GM19035 (cell line): ENCODE data around the gene SNX3.

Experiments
- ATAC-seq: cut with Tn5 transposase; IDR thresholded peaks from one replicate; pipeline ENCODE4 v1.9.1; 2021; ENCODE audit not compliant: unreplicated experiment

The SNX3 gene

DNA sequence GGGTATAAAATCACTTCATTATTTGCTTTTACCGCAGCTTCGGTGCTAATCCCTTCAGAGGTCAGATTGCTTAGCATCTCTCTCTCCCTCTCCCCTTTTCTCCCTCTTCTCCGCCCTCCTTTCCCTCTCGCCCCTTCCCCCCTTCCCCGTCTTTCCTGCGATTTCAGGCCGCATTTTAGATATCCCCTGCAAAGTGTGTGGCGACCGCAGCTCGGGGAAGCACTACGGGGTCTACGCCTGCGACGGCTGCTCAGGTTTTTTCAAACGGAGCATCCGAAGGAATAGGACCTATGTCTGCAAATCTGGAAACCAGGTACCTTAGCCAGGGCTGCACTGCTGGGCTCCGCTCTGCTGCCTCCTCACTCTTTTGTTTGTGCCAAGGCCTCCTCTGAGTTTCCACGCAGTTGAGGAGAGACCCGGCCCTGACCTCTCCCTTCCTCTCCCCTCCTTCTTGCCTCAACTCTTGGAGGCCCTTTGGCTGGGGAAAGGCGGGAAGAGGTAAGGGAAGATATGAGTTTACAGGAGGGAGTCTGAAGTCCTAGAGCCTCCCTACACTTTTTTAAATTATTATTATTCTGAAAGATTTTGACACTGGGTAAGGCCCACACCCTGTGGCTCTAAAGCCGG, 89.4 kb downstream of the SNX3 start:
- ATAC-seq, result no peak

DNA sequence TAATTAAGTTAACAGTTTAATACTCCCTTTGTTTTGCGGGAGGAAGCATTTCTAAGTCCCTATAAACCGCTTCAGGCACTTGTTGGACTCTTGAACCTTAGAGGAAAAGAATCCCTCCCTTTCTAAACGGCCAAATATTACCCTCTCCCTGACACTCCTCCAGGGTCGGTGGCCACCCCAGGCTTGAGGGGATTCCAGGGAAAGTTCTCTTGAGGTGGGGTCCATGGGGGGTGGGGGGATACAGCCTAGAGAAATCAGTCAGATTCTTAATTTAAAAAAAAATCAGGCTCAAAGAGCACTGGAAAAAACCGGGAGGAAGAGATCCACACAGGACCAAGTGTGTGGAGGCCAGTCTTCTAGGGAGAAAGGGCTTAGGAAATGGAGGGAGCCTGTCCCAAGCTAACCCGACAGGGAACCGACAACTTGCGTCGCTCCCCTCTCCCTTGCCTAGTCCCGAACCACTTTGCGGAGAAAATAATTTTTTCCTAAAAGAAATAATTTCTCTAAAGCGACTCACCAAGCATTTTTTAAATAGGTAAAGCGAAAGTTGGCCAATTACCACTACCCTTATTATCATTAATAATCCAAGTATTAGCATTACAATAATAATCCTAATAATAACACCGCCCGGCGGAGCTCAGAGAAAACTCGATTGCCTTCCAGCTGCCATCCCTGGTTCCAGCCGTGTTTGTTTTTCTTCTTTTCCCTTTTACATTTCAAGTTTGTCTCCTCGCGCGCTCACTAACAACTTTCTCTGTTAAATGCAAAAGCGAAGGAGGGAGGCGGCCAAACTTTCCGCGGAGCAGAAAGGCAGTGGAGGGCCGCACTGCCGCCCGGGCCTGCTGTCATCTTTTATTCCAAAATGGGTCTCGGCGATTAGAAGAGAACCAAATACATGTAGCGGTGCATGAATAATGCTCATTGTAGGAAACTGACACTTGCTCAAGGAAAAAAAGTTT, 90.2 kb downstream of the SNX3 start:
- ATAC-seq, result no peak

GRCh38 chr6:108169464-108170331, 91.1 kb downstream of the SNX3 start:
- no peak for ATAC-seq

DNA sequence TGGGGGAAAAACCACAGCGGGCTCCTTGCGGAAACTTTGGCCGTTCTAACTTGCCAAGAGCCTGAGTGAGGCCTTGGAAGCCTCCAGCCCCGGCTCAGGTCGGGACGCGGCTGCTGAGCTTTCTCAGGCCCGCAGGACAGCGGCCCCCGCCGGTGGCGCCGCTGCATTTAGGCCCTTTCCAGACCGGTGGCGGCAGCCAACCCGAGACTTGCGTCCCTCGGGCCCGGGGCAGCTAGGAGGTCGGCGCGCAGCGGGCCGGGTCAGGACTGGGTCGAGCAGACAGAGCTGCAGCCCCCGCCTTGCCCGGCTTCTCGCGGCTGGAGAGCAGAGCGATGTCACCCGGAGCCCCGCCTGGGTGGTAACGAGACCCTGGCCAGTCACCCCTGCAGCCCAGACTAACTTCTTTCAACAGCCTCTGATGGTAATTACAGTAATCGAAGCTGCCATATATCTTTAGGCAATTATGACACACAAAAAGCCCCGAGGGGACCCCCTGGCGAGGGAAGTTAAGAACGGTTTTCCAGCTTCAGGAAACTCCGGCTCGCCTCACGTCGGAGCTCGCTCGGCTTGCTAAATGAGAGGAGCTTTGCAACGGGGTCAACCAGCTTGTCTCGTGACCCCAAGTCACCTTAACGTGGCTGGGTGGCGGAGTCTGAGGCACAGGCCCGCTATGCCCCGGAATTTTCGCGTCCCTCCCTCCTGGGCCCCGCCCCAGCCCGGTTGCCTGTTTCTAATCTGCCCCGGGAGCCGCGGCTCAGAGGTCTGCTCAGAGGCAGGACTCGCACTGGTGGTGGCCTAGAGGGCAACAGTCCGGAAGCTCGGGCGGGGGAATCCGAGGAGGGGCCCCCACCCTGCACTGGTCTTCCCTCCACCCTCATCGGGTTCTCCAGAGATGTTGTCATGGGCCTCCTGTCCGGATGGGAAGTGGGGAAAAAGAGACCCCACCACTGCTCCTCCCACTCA, 92.1 kb downstream of the SNX3 start:
- no peak for ATAC-seq

DNA sequence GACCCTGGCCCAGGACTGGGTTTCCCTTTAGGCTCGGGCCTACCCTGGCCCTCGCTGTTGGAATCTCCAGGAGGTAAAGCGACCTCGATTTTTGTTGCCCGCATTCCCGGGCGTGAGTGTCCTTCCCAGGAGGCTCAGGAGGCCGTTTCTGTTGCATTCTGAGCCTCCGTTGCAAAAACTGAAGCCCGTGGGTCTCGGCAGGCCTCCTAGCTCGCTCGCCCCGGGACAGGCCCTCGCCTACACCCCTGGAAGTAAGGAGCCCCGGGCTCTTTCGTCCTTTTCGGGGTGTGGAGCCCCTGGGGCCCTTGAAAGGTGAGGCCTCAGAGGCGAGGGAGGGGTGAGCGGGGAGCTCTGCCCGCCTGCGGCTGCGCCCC, 92.8 kb downstream of the SNX3 start:
- no peak for ATAC-seq

DNA sequence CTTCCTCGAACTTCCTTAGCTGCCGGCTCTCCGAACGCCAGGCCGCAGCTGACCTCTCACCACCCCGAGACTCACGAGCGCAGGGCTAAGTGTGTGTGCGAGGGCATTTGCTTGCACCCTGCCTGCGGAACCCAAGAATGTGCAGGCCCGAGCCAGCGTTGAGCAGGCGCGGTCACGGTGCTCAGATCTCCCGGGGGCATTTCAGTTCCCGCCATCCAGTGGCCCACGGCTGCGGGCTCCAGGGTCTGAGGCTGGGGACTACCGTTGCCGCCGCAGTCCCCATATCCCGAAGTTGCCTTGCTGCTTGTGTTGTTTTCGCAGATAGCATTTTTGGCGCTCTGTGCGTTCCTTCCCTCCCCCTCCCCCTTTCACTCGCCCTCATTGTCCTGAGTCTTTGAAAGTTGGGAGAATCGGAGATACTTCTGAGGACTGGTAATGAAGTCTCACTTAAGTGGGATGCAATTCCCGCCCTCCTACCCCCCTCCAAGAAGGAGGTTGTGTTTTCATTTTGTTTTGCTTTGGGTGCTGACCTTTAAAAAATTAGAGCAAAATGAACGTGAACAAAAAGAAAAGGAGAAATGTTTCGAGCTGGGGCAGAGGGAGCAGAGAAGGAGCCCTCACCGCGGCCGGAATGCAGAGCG, 93.3 kb downstream of the SNX3 start:
- ATAC-seq, result no peak

GRCh38 chr6:108166664-108167448, 94.0 kb downstream of the SNX3 start:
- ATAC-seq, result no peak

- ATAC-seq, result no peak
These were observed 94.9 kb downstream of the SNX3 start, which contains the start of gene NR2E1 for GRCh38 chr6:108165714-108166663. Gene NR2E1, plus strand, starts transcription at chr6:108166022. Its CDS starts 744 bp downstream, at chr6:108166766.

- no peak for ATAC-seq
These were observed 95.8 kb downstream of the SNX3 start for GRCh38 chr6:108164815-108165706.

DNA sequence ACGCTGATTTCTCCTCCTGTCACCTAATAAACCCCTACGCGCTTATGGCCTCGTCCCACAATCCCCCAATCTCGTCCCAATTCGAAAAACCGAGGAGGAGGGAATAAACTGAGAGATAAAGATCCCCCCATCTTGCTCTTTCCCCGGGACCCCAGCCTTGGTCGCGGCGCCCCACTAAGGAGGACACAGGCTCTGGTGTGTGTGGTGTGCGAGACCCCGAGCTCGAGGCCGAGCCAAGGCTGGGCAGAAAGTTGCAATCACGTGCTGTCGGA, 96.4 kb downstream of the SNX3 start:
- ATAC-seq, result no peak

DNA sequence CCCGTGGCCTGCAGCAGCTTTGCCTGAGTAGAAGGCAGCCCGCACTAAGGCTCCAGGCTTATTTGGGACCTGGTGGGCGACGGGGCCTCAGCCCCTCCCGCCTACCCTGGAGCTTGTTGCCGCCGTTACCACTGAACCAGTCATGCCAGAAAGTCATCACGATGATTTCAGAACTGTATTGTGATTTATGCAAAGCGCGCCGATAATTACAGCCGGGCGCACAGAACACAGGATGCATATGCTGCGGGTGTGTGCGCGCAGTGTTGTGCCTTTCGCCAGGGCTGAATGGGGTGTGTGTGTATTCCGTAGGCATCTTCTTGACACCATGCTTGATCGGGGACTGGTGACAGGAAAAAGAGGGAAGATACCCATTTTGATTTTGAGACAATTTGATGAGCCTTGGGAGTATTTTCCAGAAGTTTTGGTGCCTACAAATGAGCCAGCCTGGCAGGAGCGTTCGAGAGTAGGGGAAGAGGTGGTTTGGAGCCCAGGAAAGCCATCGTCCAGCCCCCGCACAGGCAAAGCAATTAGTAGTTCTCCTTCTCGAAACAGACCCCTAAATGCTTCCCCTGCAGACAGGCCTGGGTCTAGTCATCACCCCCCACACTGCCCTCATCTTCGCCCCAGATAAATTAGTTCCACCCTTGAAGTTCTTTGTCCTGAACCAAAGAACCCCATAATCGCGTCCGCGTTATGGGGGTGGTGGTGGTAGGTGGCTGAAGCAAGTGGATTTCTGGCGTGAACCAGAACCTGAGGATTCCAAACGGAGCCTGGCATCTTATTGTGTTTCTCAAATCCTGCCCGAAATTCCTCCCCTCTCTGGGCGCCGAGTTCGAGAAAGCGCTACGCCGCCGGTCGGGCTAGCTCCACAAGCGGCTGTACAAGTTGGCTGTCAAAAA, 96.9 kb downstream of the SNX3 start:
- no peak for ATAC-seq

GRCh38 chr6:108163267-108163643, 97.6 kb downstream of the SNX3 start:
- ATAC-seq, result no peak

- no peak for ATAC-seq
These were observed 99.0 kb downstream of the SNX3 start for GRCh38 chr6:108161724-108162282.
